Loucy (cell line): ENCODE results near the gene ITPKB.

ENCODE experiments used
- H2AFZ ChIP-seq: fragments of 200-600 bp; sonication (generic); 2 replicates; pipeline ENCODE4 v1.6.0; 2016; ENCODE audit warnings: antibody characterized with exemption, mild to moderate bottlenecking, low read length, moderate library complexity
- H3F3A ChIP-seq: fragments of 200-600 bp; 2 replicates; pipeline ENCODE4 v1.6.0; 2016; ENCODE audit warnings: antibody characterized with exemption, low read depth, mild to moderate bottlenecking
- H3K27me3 ChIP-seq: fragments of 200-600 bp; sonication (generic); 2 replicates; pipeline ENCODE4 v1.6.1; 2014; ENCODE audit warnings: low read length, mild to moderate bottlenecking; ENCODE audit not compliant: insufficient read depth, poor library complexity, severe bottlenecking
- H3K36me3 ChIP-seq: fragments of 200-600 bp; sonication (generic); 2 replicates; pipeline ENCODE4 v1.6.1; 2016; ENCODE audit warnings: low read length; ENCODE audit not compliant: insufficient read depth
- H3K4me1 ChIP-seq: fragments of 200-600 bp; sonication (generic); 2 replicates; pipeline ENCODE4 v1.5.1; 2014; ENCODE audit warnings: low read length, mild to moderate bottlenecking; ENCODE audit not compliant: insufficient read depth, poor library complexity, severe bottlenecking
- H3K4me2 ChIP-seq: fragments of 200-600 bp; sonication (generic); 2 replicates; pipeline ENCODE4 v1.6.0; 2014; ENCODE audit warnings: antibody characterized with exemption, low read length, low read depth, mild to moderate bottlenecking; ENCODE audit not compliant: poor library complexity, severe bottlenecking
- H3K4me3 ChIP-seq: fragments of 200-600 bp; sonication (generic); 2 replicates; pipeline ENCODE4 v1.5.1; 2014; ENCODE audit warnings: low read length, mild to moderate bottlenecking, mixed read lengths; ENCODE audit not compliant: poor library complexity, severe bottlenecking
- H3K79me2 ChIP-seq: fragments of 200-600 bp; sonication (generic); 2 replicates; pipeline ENCODE4 v1.6.1; 2014; ENCODE audit warnings: low read length; ENCODE audit not compliant: insufficient read depth
- H3K9ac ChIP-seq: fragments of 200-600 bp; sonication (generic); 2 replicates; pipeline ENCODE4 v1.6.0; 2014; ENCODE audit warnings: mild to moderate bottlenecking, low read depth, low read length, moderate library complexity; ENCODE audit not compliant: poor library complexity, severe bottlenecking
- H3K9me2 ChIP-seq: fragments of 200-600 bp; sonication (generic); replicated peaks from 2 replicates; pipeline ENCODE4 v1.6.1; 2016; ENCODE audit warnings: low read depth, low read length, mixed read lengths
- H3K9me3 ChIP-seq: fragments of 200-600 bp; sonication (generic); 2 replicates; pipeline ENCODE4 v1.6.1; 2014; ENCODE audit warnings: mild to moderate bottlenecking, antibody characterized with exemption, low read length, low read depth; ENCODE audit not compliant: insufficient read depth
- H4K20me1 ChIP-seq: fragments of 200-600 bp; sonication (generic); 2 replicates; pipeline ENCODE4 v1.6.0; 2014; ENCODE audit warnings: antibody characterized with exemption, low read length, mild to moderate bottlenecking; ENCODE audit not compliant: insufficient read depth, poor library complexity, severe bottlenecking
- EZH2phosphoT487 ChIP-seq: fragments of 200-600 bp; IDR thresholded peaks from 2 replicates; pipeline ENCODE4 v1.6.1; 2018; ENCODE audit warnings: antibody characterized with exemption, mild to moderate bottlenecking, moderate library complexity, borderline replicate concordance
- TF ChIP-seq, protein P1 (sequence below): fragments of 200-600 bp; sonication (generic); conservative IDR thresholded peaks from 2 replicates; pipeline ENCODE4 v1.5.1; 2014; ENCODE audit warnings: mild to moderate bottlenecking, antibody characterized with exemption, low read length

The ITPKB gene

DNA sequence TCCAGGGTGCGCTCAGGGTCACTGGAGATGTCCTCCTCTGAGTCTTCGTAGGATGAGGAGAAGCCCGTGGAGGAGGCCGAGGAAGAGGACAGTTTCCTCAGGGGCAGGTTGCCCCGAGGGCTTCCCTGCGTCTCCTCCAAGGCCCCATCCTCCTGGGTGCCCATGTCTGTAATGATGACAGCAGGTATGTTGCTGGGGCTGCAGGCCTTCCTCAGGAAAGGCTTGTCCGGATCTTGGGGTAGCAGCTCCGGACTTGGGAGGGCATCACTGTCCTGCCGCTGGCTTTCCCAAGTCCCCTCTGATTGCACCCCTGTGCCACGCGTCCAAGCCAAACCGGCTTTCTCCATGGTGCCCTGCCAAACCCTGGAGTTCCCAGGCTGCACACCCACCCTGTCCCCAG lies 3.5 kb downstream of the ITPKB start:
- no peaks in the 10 kb centered on the region for H3K27me3 ChIP-seq
- H3K4me3 ChIP-seq, result peak overlapping the region; percentile 96

DNA sequence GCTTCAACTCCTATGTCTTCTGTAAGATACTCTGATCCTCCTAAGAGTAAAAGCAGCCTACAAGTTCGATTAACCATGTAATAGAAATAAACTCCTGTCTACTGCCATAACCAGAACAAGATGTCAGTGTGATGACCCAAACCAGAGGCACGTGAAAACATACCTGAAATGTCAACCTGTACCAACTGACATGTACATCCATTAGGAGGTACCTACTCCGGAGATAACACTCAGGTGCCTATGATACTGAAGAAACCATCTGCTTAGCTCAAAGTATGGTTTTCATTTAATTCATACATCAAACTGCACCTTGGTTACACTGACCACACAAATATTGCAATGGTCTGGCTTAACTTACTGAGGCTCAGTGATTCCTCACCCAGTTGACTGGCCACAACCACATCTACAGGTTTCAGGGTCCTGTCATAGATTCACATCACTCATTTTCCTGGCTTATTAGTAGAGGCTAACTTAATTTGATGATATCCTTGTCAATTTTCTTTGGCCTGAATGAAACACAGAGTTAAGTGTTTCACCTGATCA lies 4.4 kb downstream of the ITPKB start:
- H3K4me2 ChIP-seq, result peak overlapping the region; percentile 96
- peak overlapping the region; percentile 96 for H3K4me3 ChIP-seq
- peaks cover 9% of the 10 kb centered on the region; the same call in 1 of the 2 replicates for H3K36me3 ChIP-seq
- peaks cover 94% of the 10 kb centered on the region for H3K79me2 ChIP-seq
- H3K9ac ChIP-seq, result peak overlapping the region; percentile 99
- H3K27me3 ChIP-seq, result no peaks in the 10 kb centered on the region
- no peak for TF ChIP-seq EZH2phosphoT487
- TF ChIP-seq, protein P1, sequence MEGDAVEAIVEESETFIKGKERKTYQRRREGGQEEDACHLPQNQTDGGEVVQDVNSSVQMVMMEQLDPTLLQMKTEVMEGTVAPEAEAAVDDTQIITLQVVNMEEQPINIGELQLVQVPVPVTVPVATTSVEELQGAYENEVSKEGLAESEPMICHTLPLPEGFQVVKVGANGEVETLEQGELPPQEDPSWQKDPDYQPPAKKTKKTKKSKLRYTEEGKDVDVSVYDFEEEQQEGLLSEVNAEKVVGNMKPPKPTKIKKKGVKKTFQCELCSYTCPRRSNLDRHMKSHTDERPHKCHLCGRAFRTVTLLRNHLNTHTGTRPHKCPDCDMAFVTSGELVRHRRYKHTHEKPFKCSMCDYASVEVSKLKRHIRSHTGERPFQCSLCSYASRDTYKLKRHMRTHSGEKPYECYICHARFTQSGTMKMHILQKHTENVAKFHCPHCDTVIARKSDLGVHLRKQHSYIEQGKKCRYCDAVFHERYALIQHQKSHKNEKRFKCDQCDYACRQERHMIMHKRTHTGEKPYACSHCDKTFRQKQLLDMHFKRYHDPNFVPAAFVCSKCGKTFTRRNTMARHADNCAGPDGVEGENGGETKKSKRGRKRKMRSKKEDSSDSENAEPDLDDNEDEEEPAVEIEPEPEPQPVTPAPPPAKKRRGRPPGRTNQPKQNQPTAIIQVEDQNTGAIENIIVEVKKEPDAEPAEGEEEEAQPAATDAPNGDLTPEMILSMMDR, result no peak
- H3K4me1 ChIP-seq, result peaks cover 67% of the 10 kb centered on the region
- H2AFZ ChIP-seq, result no peak overlapping the region
- 0 out of 2 replicates have a peak, but pooled peaks cover 3% of the 10 kb centered on the region for H3F3A ChIP-seq
- no peaks in the 10 kb centered on the region for H3K9me2 ChIP-seq
- H4K20me1 ChIP-seq, result peaks cover 68% of the 10 kb centered on the region
- no peaks in the 10 kb centered on the region for H3K9me3 ChIP-seq

More for the DNA sequence above, 3.5 kb downstream of the ITPKB start:
- Histone ChIP-seq H3K9me2 (no peaks in the 10 kb centered on the region), H3K9ac (peak overlapping the region; percentile 99), H3K9me3 (no peaks in the 10 kb centered on the region), H3K79me2 (peaks cover 85% of the 10 kb centered on the region), H3K4me1 (peaks cover 68% of the 10 kb centered on the region), H4K20me1 (peaks cover 65% of the 10 kb centered on the region), H3K4me2 (peak overlapping the region; percentile 96), H3F3A (0 out of 2 replicates have a peak, but pooled peaks cover 4% of the 10 kb centered on the region), H2AFZ (no peak overlapping the region), H3K36me3 (peaks cover 7% of the 10 kb centered on the region; the same call in 1 of the 2 replicates)
- TF ChIP-seq, protein P1, result no peak
- TF ChIP-seq EZH2phosphoT487, result no peak

DNA sequence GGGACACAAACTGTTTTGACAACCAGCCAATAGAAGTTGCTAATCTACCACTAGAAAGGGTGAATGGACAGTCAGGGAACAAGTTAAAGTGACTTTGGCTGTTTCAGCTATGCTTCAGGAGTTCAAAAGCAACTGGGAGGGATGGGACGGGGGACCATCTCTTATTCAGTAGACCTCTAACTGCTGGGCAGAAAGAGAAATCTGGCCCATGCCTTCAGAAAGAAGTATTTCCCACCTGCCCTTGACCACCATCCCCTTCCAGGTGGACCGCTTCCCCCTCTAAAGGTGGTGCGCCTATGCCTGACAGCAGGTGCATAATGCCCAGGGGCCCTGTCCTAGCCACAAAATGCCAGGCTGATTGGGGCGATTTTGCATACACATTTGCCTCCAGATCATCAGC lies 5.2 kb downstream of the ITPKB start:
- no peak for TF ChIP-seq EZH2phosphoT487
- TF ChIP-seq, protein P1, result no peak
- H3K4me2 ChIP-seq, result peak overlapping the region; percentile 96
- H3K9me3 ChIP-seq, result no peaks in the 10 kb centered on the region
- peaks cover 9% of the 10 kb centered on the region; the same call in 1 of the 2 replicates for H3K36me3 ChIP-seq
- peak overlapping the region; percentile 96 for H3K4me3 ChIP-seq
- H3K4me1 ChIP-seq, result peaks cover 66% of the 10 kb centered on the region
- H4K20me1 ChIP-seq, result peaks cover 70% of the 10 kb centered on the region
- H3F3A ChIP-seq, result no peaks in the 10 kb centered on the region
- no peaks in the 10 kb centered on the region for H3K9me2 ChIP-seq
- H2AFZ ChIP-seq, result no peak overlapping the region
- H3K9ac ChIP-seq, result peak overlapping the region; percentile 99
- peaks cover 100% of the 10 kb centered on the region for H3K79me2 ChIP-seq
- H3K27me3 ChIP-seq, result no peaks in the 10 kb centered on the region
